Activated naive CD8-positive, alpha-beta T cell treated with anti-CD3 and anti-CD28 coated beads, Interleukin-2, amount 10 ng/mL, durations not matched to agents 7 days and 5 days (primary cell): ENCODE measurements around the gene PCCA. TPM values are rescaled to one million over a fixed set of nuclear protein-coding genes. Genes with fewer than 3 reads are reported as not detected.

Experiments used
- ATAC-seq: fragments of 150-1000 bp; cut with Tn5 transposase; one replicate; pipeline ENCODE4 v1.10.0; 2021; ENCODE audit warnings: low read depth, moderate library complexity
- POLR2A ChIA-PET: fragments of 350-600 bp; sonication (Branson Sonifier 250); formaldehyde crosslinking; loops from one replicate; lab custom pipeline; 2021; ENCODE audit warnings: antibody characterized with exemption; lab: Charles Lee
- DNase-seq: peaks from one replicate; pipeline ENCODE4 v3.0.0; 2021
- H3K27ac Mint-ChIP-seq: one replicate; pipeline ENCODE4 v1.8.0; 2022; ENCODE audit warnings: mild to moderate bottlenecking, mixed read lengths
- H3K27me3 Mint-ChIP-seq: one replicate; pipeline ENCODE4 v1.8.0; 2022; ENCODE audit warnings: mild to moderate bottlenecking, moderate library complexity, mixed read lengths
- H3K36me3 Mint-ChIP-seq: one replicate; pipeline ENCODE4 v1.8.0; 2021; ENCODE audit warnings: mild to moderate bottlenecking, mixed read lengths
- H3K4me1 Mint-ChIP-seq: one replicate; pipeline ENCODE4 v1.8.0; 2021; ENCODE audit warnings: mixed read lengths
- H3K4me3 Mint-ChIP-seq: one replicate; pipeline ENCODE4 v1.8.0; 2022; ENCODE audit warnings: mild to moderate bottlenecking, moderate library complexity, mixed read lengths
- H3K9me3 Mint-ChIP-seq: one replicate; pipeline ENCODE4 v1.8.0; 2021; ENCODE audit warnings: mixed read lengths
- total RNA-seq, 2 experiments: library from RNA; stranded (reverse); gene quantifications; one replicate each; pipeline ENCODE4 v1.2.3, GENCODE V29; 2021

Gene PCCA
- total RNA-seq, 2 experiments from 2014 or later: 14.5 to 16.5 TPM

DNA sequence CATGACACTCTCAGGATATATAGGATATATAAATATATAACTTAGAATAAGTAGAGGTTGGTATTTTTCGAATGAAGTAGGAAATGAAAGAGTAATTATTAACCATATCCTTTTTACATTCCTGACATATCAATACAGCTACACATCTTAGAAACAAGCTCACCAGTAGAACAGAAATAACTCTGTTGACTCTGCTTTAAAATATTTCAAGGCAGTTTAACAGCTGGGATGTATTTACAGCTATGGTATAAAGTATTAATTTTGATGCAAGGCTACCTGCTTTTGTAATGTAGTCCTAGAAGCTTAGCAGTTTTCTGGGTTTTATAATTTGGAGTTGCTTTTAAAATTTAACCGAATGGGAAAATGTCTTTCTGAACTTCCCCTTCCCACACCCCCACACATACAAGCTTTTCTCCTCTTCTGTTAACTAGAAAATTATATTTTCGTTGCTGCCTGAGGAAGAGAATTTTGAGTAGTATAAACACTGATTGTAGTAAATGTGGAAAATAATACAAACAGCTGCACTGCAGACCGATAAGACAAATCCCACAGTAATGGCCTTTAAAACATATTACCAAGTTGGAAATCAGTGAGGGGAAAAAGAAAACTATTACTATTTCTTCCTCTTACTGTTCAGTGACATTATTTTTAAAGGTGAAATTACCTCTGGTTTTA, 352.0 kb downstream of the PCCA start:
- POLR2A ChIA-PET: no interaction called here
- no peak for ATAC-seq
- Mint-ChIP-seq H3K4me3 (no peak overlapping the region), H3K4me1 (peaks cover 4% of the 10 kb centered on the region), H3K36me3 (peaks cover 4% of the 10 kb centered on the region), H3K27me3 (no peaks in the 10 kb centered on the region), H3K9me3 (no peaks in the 10 kb centered on the region), H3K27ac (no peak overlapping the region)
- no peak for DNase-seq

- no peaks in the 10 kb centered on the region for H3K27me3 Mint-ChIP-seq
- ATAC-seq: no peak
- H3K27ac Mint-ChIP-seq: no peak overlapping the region
- POLR2A ChIA-PET: no interaction called here
- H3K4me1 Mint-ChIP-seq: peaks cover 4% of the 10 kb centered on the region
- DNase-seq: no peak
- H3K9me3 Mint-ChIP-seq: no peaks in the 10 kb centered on the region
- peaks cover 2% of the 10 kb centered on the region for H3K36me3 Mint-ChIP-seq
- no peak overlapping the region for H3K4me3 Mint-ChIP-seq
Observed at GRCh38 chr13:100442095-100442832, 353.4 kb downstream of the PCCA start.

DNA sequence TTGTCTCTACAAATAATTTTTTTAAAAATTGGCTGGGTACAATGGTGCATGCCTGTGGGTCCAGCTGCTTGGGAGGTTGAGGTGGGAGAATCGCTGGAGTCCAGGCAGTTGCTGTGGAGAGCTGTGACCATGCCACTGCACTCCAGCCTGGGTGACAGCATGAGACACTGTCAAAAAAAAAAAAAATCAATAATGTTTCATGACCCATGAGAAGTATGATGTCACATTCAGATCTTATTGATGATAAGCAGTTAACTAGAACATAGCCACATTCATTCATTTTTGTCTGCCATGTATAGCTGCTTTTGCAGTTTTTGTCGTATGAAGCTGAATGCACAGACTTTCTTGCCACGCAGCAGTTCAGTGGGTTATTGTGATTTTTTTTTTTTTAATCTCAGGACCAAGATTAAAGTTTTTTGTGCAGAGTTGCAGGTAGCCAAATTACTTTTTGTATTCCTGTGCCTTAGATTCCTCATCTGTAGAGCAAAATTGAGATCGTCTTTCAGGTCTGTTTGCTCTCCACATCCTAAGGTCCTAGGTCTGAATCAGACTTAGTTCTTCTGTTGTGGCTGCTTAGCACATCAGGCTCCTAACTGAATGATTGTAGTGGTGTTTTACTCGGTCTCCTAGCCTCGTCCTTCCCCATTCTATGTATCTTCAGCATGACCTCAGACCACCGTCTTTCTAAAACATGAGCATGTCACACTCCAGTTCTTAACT, 354.5 kb downstream of the PCCA start:
- Mint-ChIP-seq H3K27me3 (no peaks in the 10 kb centered on the region), H3K4me1 (peaks cover 4% of the 10 kb centered on the region), H3K36me3 (no peaks in the 10 kb centered on the region), H3K4me3 (no peak overlapping the region), H3K27ac (peak overlapping the region; percentile 12), H3K9me3 (no peaks in the 10 kb centered on the region)
- no peak for DNase-seq
- ATAC-seq: no peak
- POLR2A ChIA-PET: no interaction called here

DNA sequence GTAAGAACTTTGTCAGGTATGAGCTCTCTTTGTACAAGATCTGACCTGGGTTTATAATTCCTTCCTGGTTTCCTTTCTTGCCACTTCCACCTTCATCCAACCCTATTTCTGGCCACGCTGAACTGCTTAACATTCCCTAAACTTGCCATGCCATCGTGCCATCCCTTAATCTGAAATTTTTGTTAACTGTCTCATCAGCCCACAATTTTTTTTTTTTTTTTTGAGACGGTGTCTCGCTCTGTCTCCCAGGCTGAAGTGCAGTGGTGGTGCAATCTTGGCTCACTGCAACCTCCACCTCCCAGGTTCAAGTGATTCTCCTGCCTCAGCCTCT, 355.1 kb downstream of the PCCA start:
- Mint-ChIP-seq H3K4me3 (no peak overlapping the region), H3K4me1 (peaks cover 4% of the 10 kb centered on the region), H3K36me3 (no peaks in the 10 kb centered on the region), H3K27ac (peak overlapping the region; percentile 12), H3K27me3 (no peaks in the 10 kb centered on the region), H3K9me3 (no peaks in the 10 kb centered on the region)
- ATAC-seq: no peak
- POLR2A ChIA-PET: no interaction called here
- DNase-seq: no peak

- H3K27ac Mint-ChIP-seq: no peak overlapping the region
- no peaks in the 10 kb centered on the region for H3K36me3 Mint-ChIP-seq
- H3K4me3 Mint-ChIP-seq: no peak overlapping the region
- no peaks in the 10 kb centered on the region for H3K27me3 Mint-ChIP-seq
- DNase-seq (no peak), ATAC-seq (no peak)
- POLR2A ChIA-PET: no interaction called here
- peaks cover 8% of the 10 kb centered on the region for H3K4me1 Mint-ChIP-seq
- no peaks in the 10 kb centered on the region for H3K9me3 Mint-ChIP-seq
Observed at GRCh38 chr13:100447831-100448230, 358.9 kb downstream of the PCCA start.

DNA sequence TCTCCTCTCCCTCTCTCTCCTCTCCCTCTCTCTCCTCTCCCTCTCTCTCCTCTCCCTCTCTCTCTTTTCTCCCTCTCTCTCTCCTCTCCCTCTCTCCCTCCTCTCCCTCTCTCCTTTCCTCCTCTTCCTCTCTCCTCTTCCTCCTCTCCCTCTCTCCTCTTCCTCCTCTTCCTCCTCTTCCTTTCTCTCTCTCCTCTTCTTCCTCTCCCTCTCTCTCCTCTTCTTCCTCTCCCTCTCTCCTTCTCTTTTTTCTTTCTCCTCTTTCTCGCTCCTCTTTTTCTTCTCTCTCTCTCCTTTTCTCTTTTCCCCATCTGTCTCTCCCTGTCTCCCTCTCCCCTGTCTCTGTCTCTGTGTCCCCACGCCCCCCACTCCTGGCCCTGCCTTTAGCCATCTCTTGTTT, 363.0 kb downstream of the PCCA start:
- POLR2A ChIA-PET: no interaction called here
- DNase-seq (no peak), ATAC-seq (no peak)
- H3K4me3 Mint-ChIP-seq: no peak overlapping the region
- peaks cover 1% of the 10 kb centered on the region for H3K36me3 Mint-ChIP-seq
- no peaks in the 10 kb centered on the region for H3K9me3 Mint-ChIP-seq
- no peaks in the 10 kb centered on the region for H3K27me3 Mint-ChIP-seq
- peak overlapping the region; percentile 52 for H3K27ac Mint-ChIP-seq
- peaks cover 9% of the 10 kb centered on the region for H3K4me1 Mint-ChIP-seq

- ATAC-seq (no peak), DNase-seq (no peak)
- POLR2A ChIA-PET: no interaction called here
- no peaks in the 10 kb centered on the region for H3K27me3 Mint-ChIP-seq
- peaks cover 3% of the 10 kb centered on the region for H3K36me3 Mint-ChIP-seq
- peaks cover 3% of the 10 kb centered on the region for H3K9me3 Mint-ChIP-seq
- H3K4me1 Mint-ChIP-seq: peaks cover 9% of the 10 kb centered on the region
- H3K27ac Mint-ChIP-seq: no peak overlapping the region
- no peak overlapping the region for H3K4me3 Mint-ChIP-seq
Observed at GRCh38 chr13:100454876-100455275, 366.0 kb downstream of the PCCA start.

GRCh38 chr13:100458673-100459072, 369.8 kb downstream of the PCCA start:
- Mint-ChIP-seq H3K36me3 (peaks cover 3% of the 10 kb centered on the region), H3K9me3 (peaks cover 3% of the 10 kb centered on the region), H3K27me3 (no peaks in the 10 kb centered on the region), H3K27ac (no peak overlapping the region), H3K4me3 (no peak overlapping the region), H3K4me1 (peaks cover 6% of the 10 kb centered on the region)
- ATAC-seq: no peak
- POLR2A ChIA-PET: no interaction called here
- no peak for DNase-seq

GRCh38 chr13:100459747-100460146, 370.9 kb downstream of the PCCA start:
- DNase-seq (no peak), ATAC-seq (no peak)
- Mint-ChIP-seq H3K9me3 (peaks cover 3% of the 10 kb centered on the region), H3K4me3 (no peak overlapping the region), H3K27me3 (no peaks in the 10 kb centered on the region), H3K36me3 (peaks cover 3% of the 10 kb centered on the region), H3K4me1 (peaks cover 6% of the 10 kb centered on the region), H3K27ac (no peak overlapping the region)
- POLR2A ChIA-PET: no interaction called here

DNA sequence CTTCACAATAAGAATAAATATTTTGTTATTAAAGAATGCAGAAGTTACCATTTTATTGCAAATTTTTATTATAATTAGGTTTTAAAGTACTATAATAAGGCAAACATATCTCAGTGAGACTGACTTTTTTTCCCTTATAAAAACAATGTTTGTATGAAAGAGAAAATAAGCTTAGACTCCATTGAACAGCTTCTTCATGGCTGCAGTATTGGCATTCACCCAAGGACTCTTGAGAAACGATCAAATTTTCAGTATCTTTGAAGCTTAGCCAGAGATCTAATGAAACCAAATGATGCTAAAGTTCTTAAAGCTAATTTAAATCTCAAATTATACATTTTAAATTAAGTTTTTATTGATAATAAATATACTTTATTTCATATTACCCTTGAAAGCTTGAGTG, 371.4 kb downstream of the PCCA start:
- no peak for DNase-seq
- Mint-ChIP-seq H3K4me3 (no peak overlapping the region), H3K36me3 (peaks cover 3% of the 10 kb centered on the region), H3K4me1 (peaks cover 2% of the 10 kb centered on the region), H3K27ac (no peak overlapping the region), H3K27me3 (no peaks in the 10 kb centered on the region), H3K9me3 (peaks cover 3% of the 10 kb centered on the region)
- ATAC-seq: no peak
- POLR2A ChIA-PET: no interaction called here

DNA sequence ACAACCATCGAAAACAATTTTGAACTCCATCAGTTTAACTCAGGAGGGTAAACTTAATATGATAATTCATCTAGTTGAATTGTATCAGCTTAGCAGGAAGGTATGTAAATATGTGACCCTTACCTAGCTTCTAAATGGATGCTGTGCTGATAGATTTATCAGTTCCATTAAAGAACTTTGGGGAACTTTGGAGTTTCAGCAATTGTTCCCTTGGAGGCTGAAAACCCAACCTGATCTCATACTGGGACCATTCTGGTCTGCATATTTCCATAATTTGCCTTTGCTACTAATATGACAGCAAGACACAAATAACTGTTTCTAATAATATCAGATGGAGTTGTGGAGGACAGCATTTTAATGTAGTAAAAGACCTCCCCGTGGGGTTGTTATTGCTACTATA, 371.9 kb downstream of the PCCA start:
- H3K9me3 Mint-ChIP-seq: peaks cover 3% of the 10 kb centered on the region

GRCh38 chr13:100461309-100462030, 372.6 kb downstream of the PCCA start:
- ATAC-seq: no peak
- Mint-ChIP-seq H3K27ac (no peak overlapping the region), H3K9me3 (peaks cover 3% of the 10 kb centered on the region), H3K4me1 (no peaks in the 10 kb centered on the region), H3K4me3 (no peak overlapping the region), H3K27me3 (no peaks in the 10 kb centered on the region), H3K36me3 (peaks cover 3% of the 10 kb centered on the region)
- POLR2A ChIA-PET: no interaction called here
- DNase-seq: no peak

More for the DNA sequence above, 371.9 kb downstream of the PCCA start:
- no peaks in the 10 kb centered on the region for H3K4me1 Mint-ChIP-seq
- no peak overlapping the region for H3K4me3 Mint-ChIP-seq
- H3K27ac Mint-ChIP-seq: no peak overlapping the region
- H3K36me3 Mint-ChIP-seq: peaks cover 3% of the 10 kb centered on the region
- no peaks in the 10 kb centered on the region for H3K27me3 Mint-ChIP-seq
- ATAC-seq (no peak), DNase-seq (no peak)
- POLR2A ChIA-PET: no interaction called here

GRCh38 chr13:100464006-100464405, 375.1 kb downstream of the PCCA start:
- H3K27me3 Mint-ChIP-seq: no peaks in the 10 kb centered on the region
- H3K27ac Mint-ChIP-seq: no peak overlapping the region
- peaks cover 2% of the 10 kb centered on the region for H3K9me3 Mint-ChIP-seq
- no peaks in the 10 kb centered on the region for H3K4me1 Mint-ChIP-seq
- no peak for ATAC-seq
- no peak overlapping the region for H3K4me3 Mint-ChIP-seq
- POLR2A ChIA-PET: no interaction called here
- no peaks in the 10 kb centered on the region for H3K36me3 Mint-ChIP-seq
- DNase-seq: no peak
